Measurements from ENCODE around the gene ATXN10.

ATXN10 gene

DNA sequence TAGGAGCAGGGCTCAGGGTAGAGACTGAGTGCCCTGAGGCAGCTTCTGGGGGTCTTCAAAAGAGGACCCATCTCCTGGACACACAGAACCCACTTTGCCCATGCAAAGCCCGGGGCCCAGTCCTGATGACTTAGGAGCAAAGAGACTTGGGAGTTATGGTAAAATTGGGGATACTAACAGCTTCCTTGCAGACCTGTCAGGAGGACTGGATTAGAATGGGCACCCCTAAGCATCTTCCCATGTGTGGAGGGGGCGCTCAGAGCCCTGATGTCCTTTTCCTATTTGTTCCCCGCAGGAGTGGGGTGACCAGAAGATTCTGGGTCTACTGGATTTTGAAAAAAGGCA lies 205.4 kb downstream of the ATXN10 start:
- no peak for DNase-seq (ENCODE audit: low read depth in 1 of 2, low spot score in 1 of 2)
- Histone ChIP-seq H3K27me3 (ENCODE audit: insufficient read depth, poor library complexity, severe bottlenecking) (peaks cover 36% of the 10 kb centered on the region), H3K27ac (replicated peaks) (no peak overlapping the region), H3K4me3 (replicated peaks; ENCODE audit: insufficient read depth, low read length) (no peak overlapping the region)
- TF ChIP-seq, protein P1, sequence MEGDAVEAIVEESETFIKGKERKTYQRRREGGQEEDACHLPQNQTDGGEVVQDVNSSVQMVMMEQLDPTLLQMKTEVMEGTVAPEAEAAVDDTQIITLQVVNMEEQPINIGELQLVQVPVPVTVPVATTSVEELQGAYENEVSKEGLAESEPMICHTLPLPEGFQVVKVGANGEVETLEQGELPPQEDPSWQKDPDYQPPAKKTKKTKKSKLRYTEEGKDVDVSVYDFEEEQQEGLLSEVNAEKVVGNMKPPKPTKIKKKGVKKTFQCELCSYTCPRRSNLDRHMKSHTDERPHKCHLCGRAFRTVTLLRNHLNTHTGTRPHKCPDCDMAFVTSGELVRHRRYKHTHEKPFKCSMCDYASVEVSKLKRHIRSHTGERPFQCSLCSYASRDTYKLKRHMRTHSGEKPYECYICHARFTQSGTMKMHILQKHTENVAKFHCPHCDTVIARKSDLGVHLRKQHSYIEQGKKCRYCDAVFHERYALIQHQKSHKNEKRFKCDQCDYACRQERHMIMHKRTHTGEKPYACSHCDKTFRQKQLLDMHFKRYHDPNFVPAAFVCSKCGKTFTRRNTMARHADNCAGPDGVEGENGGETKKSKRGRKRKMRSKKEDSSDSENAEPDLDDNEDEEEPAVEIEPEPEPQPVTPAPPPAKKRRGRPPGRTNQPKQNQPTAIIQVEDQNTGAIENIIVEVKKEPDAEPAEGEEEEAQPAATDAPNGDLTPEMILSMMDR (IDR thresholded peaks at IDR 0.05; ENCODE audit: insufficient read depth, low read length) = no peak
- TF ChIP-seq POLR2AphosphoS5 (IDR thresholded peaks at IDR 0.05; ENCODE audit: low read depth) = no peak
- TF ChIP-seq SPI1 (IDR thresholded peaks at IDR 0.05; ENCODE audit: borderline replicate concordance, low read depth) = no peak
- TF ChIP-seq REST (IDR thresholded peaks at IDR 0.05; ENCODE audit: insufficient replicate concordance, low read depth) = no peak
- no peak for TF ChIP-seq GABPA (IDR thresholded peaks at IDR 0.05; ENCODE audit: low read depth)

GRCh38 chr22:45877651-45878050 lies 206.0 kb downstream of the ATXN10 start:
- Histone ChIP-seq H3K4me3 (replicated peaks; ENCODE audit: insufficient read depth, low read length) (no peak overlapping the region), H3K27me3 (ENCODE audit: insufficient read depth, poor library complexity, severe bottlenecking) (peaks cover 40% of the 10 kb centered on the region), H3K27ac (replicated peaks) (no peak overlapping the region)
- no peak for TF ChIP-seq GABPA (IDR thresholded peaks at IDR 0.05; ENCODE audit: low read depth)
- TF ChIP-seq SPI1 (IDR thresholded peaks at IDR 0.05; ENCODE audit: borderline replicate concordance, low read depth) = no peak
- TF ChIP-seq, protein P1 (IDR thresholded peaks at IDR 0.05; ENCODE audit: insufficient read depth, low read length) = no peak
- TF ChIP-seq POLR2AphosphoS5 (IDR thresholded peaks at IDR 0.05; ENCODE audit: low read depth) = no peak
- TF ChIP-seq REST (IDR thresholded peaks at IDR 0.05; ENCODE audit: insufficient replicate concordance, low read depth) = no peak
- no peak for DNase-seq (ENCODE audit: low read depth in 1 of 2, low spot score in 1 of 2)

DNA sequence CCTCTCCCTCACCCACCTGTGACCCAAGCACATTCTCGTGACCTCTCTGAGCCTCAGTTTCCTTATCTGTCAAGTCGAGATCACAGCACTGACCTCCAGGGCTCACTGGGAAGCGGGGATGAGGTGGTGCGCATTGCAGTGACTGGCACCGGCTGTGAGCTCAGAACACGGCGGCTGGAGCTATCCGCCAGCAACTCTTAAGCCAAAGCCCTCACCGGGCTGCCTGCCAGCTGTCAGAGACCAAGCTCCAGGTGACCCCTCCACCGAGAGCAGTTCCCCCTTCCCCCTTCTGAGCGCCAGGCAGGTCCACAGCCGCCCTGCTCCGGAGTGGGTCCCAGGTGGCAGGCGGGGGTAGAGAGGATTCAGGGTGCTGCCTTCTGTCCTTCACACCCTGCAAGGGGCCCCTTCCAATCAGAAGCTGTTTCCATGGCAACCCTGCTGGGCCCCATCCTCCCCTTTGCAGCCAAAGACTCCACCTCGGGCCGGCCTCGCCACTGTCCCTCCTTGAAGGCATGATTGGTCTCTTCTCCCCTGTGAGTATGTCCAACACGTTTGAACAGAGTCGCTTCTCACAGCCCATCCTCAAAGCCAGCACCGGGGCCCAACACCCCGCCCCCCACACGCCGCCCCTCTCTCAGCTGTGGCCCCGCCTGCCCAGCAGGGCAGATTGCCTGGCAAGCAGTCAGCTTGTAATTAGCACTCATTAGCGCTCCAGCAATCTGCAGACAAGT lies 206.6 kb downstream of the ATXN10 start:
- TF ChIP-seq SPI1 (IDR thresholded peaks at IDR 0.05; ENCODE audit: borderline replicate concordance, low read depth) (no peak), GABPA (IDR thresholded peaks at IDR 0.05; ENCODE audit: low read depth) (no peak), REST (IDR thresholded peaks at IDR 0.05; ENCODE audit: insufficient replicate concordance, low read depth) (no peak), POLR2AphosphoS5 (IDR thresholded peaks at IDR 0.05; ENCODE audit: low read depth) (no peak)
- TF ChIP-seq, protein P1 (IDR thresholded peaks at IDR 0.05; ENCODE audit: insufficient read depth, low read length) = no peak
- DNase-seq (ENCODE audit: low read depth in 1 of 2, low spot score in 1 of 2) = no peak
- H3K27ac ChIP-seq (replicated peaks) = no peak overlapping the region
- H3K27me3 ChIP-seq (ENCODE audit: insufficient read depth, poor library complexity, severe bottlenecking) = peaks cover 40% of the 10 kb centered on the region
- H3K4me3 ChIP-seq (replicated peaks; ENCODE audit: insufficient read depth, low read length) = no peak overlapping the region

Measured in HL-60 (cell line).